Activated gamma-delta T cell treated with anti-CD3 and anti-CD28 coated beads, Interleukin-2, amount 50 U/mL, for 16 hours (primary cell): ENCODE measurements around the gene SH3BP5L.
"Not testable (repeated sequence)": the region's sequence is repeated elsewhere in the genome, so short reads cannot be mapped to it uniquely, and the experiment has no call there.

ENCODE experiments used
- DNase-seq: peaks from one replicate; pipeline ENCODE4 v3.0.0-alpha.2; 2020; ENCODE audit warnings: low read depth

The SH3BP5L gene

GRCh38 chr1:248850536-248851251, 25.0 kb upstream of the SH3BP5L start:
- no peak for DNase-seq

- DNase-seq: no peak
Measured at GRCh38 chr1:248850124-248850523, 24.4 kb upstream of the SH3BP5L start.

DNA sequence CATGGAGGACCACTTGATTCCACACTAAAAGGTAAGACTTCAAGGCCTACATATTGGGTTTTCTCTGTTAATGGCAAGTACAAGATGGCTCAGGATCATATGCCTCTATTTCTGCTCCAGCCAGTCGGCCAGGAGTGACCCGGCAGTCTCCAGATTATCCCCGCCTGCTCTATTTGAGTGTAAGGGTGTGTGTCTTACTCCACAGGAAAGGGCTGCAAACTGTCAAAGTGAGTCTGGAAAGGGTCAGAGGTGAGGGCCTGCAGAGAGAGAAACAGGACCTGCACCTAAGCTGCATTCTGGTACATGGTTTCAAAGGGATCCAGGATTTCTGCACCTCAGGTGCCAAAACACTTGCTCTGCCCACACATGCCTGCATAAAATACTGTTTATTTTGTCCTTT, 23.9 kb upstream of the SH3BP5L start:
- no peak for DNase-seq

GRCh38 chr1:248849152-248849551, 23.4 kb upstream of the SH3BP5L start:
- no peak for DNase-seq

DNA sequence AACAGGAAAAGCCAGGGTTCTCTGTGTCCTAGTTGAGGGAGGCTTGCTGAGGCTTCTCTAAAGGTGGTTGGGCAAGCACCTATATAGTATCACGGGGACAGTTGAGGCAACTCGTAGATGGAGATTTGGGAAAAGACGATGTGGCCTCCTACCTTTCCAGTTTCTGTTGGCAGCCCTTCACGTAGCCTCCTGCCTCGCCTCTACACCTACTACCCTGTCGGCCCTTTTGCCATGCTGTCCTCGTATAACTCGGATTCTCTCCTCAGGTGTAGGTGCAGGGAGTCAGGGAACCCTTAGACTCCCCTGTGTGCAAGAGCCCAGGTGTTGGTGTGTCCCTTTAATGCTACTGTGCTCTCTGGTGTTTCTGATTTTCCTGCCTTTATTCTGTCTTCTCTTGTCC, 22.9 kb upstream of the SH3BP5L start:
- DNase-seq: no peak

DNA sequence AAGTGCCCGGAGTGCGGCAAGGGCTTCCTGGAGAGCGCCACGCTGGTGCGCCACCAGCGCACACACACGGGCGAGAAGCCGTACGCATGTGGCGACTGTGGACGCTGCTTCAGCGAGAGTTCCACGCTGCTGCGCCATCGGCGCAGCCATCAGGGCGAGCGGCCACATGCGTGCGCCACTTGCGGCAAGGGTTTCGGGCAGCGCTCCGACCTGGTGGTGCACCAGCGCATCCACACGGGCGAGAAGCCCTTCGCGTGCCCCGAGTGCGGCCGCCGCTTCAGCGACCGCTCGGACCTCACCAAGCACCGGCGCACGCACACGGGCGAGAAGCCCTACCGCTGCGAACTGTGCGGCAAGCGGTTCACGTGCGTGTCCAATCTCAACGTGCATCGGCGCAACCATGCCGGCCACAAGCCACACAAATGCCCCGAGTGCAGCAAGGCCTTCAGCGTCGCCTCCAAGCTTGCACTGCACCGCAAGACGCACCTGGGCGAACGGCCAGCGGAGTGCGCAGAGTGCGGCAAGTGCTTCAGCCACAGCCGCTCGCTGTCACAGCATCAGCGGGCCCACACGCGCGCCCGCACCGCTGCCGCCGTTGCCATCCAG, 22.3 kb upstream of the SH3BP5L start:
- no peak for DNase-seq

GRCh38 chr1:248847181-248847955, 21.7 kb upstream of the SH3BP5L start:
- no peak for DNase-seq

DNA sequence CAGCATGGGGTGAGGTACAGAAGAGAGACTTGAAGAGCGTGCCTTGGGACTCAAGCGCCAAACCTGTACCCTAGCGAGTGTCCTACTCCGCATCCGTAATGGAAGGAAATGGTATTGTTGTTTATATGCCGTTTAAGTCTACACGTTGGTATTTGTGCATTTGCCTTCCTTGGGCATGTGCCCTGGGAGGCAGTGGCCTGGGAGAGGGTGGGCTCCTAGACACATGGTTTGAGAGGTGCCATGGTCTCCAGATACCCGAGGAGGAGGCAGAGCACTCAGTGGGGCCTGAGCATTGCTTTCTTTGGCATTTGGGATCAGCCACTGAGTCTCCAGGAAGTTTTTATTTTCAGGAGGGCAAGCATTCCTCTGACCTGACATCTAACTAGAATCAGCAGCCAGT, 18.8 kb upstream of the SH3BP5L start:
- no peak for DNase-seq

DNA sequence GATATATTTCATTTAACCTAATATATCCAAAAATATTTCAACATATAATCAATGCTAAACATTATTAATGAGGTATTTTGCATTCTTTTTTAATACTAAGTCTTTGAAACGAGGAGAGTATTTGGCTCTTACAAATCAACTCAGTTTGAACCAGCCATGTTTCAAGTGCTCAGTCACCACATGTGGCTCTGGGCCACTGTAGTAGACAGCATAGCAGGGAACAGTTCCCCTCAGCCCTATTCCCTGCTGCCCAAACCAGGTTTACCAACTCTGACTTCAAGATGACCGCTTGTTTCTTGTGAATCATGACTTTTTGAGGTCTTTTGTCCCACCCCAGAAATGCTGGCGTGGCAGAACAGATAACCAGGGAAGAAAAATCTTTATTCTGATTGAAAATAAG, 18.0 kb upstream of the SH3BP5L start:
- DNase-seq: no peak

DNA sequence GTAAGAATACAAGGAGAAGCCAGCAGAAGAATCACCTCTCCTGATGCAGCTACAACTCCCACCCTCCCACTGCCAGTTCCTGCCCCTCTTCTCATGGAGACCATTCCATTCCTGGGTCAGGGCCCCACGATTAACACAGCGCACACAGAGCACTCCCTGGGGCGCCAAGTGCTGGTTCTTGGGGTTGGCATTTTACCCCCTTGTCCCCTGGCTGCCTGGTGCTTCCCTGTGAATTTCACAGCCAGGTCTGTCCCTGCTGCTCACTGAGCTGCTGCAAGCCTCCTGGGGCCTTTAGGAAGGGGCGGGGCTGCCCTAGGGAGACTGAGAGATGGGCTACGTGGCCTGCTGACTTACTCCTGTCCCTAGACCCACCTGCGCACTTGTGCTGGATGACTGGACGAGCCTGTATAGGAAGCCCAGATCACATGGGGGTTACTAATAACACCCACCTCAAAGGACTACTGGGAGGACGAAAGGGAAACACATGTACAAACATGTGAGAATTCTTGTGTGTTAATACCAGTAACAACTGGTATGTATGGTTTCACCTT, 17.1 kb upstream of the SH3BP5L start:
- DNase-seq: no peak

- DNase-seq: no peak
Measured at GRCh38 chr1:248841702-248842395, 16.1 kb upstream of the SH3BP5L start.

- no peak for DNase-seq
Measured at GRCh38 chr1:248840946-248841345, 15.2 kb upstream of the SH3BP5L start.

DNA sequence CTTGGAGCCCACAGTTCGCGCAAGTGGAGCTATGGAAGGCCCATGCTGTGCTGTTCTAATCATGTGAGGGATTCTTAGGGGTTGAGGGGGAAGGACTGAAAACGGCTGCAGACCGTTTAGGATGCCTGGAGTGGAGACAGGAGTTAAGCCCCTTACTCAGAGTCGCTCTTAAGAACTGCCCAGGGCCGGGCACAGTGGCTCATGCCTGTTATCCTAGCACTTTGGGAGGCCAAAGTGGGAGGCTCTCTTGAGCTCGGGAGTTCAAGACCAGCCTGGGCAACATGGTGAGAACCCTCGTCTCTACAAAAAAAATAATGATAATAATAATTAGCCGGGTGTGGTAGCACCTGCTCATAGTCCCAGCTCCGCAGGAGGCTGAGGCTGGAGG, 13.4 kb upstream of the SH3BP5L start:
- no peak for DNase-seq

GRCh38 chr1:248838357-248839167, 12.8 kb upstream of the SH3BP5L start:
- DNase-seq: peak; percentile 65

DNA sequence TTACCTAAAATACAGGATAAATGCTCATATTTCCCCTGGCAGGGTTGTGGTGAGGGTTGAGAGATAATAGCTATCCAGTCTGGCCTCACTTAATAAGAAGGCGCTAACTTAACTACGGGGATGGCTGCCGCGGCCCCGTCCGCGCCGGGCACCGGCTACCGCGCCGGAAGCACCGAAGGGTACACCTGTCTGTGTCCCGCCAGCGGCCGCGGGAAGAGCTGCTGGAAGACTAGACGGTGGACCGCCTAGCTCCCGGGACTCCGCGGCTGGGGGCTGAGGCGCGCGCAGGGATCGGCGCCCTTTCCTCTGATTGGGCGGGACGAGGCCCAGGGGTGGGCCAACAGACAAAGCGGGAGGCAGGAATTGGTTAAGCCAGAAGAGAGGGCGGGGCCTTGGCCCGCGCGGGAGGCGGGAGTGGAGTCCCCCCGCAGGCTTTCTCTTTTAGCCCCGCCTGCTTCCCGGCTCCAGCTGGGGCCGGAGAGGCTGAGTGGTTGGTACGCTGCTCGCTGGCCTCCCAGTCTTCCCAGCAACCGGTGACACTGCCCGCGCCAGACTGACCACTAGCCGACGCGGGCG, 12.2 kb upstream of the SH3BP5L start, which contains the start of gene ZNF672:
ZNF672 (plus strand) TSS at position 444 of the 576 bp plus-strand sequence. CDS start 9,051 bp downstream, outside the sequence.
- DNase-seq: peak; percentile 88

GRCh38 chr1:248837045-248837780, 11.5 kb upstream of the SH3BP5L start:
- DNase-seq: no peak

DNA sequence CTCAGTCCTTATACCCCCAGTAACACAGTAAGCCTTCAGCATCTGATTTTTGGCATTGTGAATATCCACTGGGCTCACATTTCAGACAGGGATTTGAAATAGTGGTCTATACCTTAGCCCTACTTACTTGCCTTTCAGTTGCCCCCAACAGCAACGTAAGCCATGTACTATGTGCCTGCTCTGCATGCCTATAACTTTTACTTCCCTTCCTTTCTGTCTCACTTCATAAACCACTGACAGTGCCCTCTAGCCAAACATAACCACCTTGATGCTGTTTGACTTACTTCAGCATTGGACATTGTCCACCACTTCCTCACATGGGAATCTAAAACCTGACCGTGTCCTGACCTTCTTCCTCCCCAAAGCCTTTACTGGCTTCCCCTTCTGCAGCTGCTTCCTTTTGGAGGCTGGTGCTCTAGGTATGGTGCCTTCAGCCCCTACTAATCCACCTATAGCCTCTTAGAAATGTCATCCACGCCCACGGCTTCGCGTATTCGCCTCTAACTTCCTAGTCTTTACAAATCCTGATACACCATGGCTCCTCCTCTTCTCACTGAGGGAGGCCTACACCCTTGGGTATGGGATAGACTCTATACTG, 8.7 kb upstream of the SH3BP5L start:
- DNase-seq: no peak

GRCh38 chr1:248831842-248832241, 6.1 kb upstream of the SH3BP5L start:
- DNase-seq: no peak

DNA sequence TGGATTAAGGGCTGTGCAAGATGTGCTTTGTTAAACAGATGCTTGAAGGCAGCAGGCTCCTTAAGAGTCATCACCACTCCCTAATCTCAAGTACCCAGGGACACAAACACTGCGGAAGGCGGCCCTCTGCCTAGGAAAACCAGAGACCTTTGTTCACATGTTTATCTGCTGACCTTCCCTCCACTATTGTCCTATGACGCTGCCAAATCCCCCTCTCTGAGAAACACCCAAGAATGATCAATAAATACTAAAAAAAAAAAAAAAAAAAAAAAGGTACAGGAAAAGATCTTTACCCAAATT, 5.0 kb upstream of the SH3BP5L start:
- DNase-seq: not testable (repeated sequence)

- no peak for DNase-seq
Measured at GRCh38 chr1:248828845-248829244, 3.1 kb upstream of the SH3BP5L start.
